ENCODE measurements around the gene ZNF236.

- TF ChIP-seq, protein P1, sequence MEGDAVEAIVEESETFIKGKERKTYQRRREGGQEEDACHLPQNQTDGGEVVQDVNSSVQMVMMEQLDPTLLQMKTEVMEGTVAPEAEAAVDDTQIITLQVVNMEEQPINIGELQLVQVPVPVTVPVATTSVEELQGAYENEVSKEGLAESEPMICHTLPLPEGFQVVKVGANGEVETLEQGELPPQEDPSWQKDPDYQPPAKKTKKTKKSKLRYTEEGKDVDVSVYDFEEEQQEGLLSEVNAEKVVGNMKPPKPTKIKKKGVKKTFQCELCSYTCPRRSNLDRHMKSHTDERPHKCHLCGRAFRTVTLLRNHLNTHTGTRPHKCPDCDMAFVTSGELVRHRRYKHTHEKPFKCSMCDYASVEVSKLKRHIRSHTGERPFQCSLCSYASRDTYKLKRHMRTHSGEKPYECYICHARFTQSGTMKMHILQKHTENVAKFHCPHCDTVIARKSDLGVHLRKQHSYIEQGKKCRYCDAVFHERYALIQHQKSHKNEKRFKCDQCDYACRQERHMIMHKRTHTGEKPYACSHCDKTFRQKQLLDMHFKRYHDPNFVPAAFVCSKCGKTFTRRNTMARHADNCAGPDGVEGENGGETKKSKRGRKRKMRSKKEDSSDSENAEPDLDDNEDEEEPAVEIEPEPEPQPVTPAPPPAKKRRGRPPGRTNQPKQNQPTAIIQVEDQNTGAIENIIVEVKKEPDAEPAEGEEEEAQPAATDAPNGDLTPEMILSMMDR (IDR thresholded peaks at IDR 0.05), result no peak
- no peak for TF ChIP-seq POLR2A (IDR thresholded peaks at IDR 0.05)
Measured at GRCh38 chr18:76985951-76986236, 163.5 kb downstream of the ZNF236 start.

Data from tibial nerve (tissue), 3 donors.